Activated CD8-positive, alpha-beta T cell treated with anti-CD3 and anti-CD28 coated beads, Interleukin-2, amount 10 ng/mL, durations not matched to agents 7 days and 5 days (primary cell): Measurements from ENCODE around the gene IGF1. TPM values are rescaled to one million over a fixed set of nuclear protein-coding genes. Genes with fewer than 3 reads are reported as not detected.
"Not testable (repeated sequence)": the region's sequence is repeated elsewhere in the genome, so short reads cannot be mapped to it uniquely, and the experiment has no call there.

Experiments
- ATAC-seq: fragments of 150-1000 bp; cut with Tn5 transposase; one replicate; pipeline ENCODE4 v1.10.0; 2021; ENCODE audit warnings: moderate library complexity
- CTCF ChIA-PET: fragments of 350-600 bp; sonication (Branson Sonifier 250); formaldehyde crosslinking; loops from one replicate; lab custom pipeline; 2021; ENCODE audit warnings: antibody characterized with exemption; lab: Charles Lee
- POLR2A ChIA-PET: fragments of 350-600 bp; sonication (Branson Sonifier 250); formaldehyde crosslinking; loops from one replicate; lab custom pipeline; 2021; ENCODE audit warnings: antibody characterized with exemption; lab: Charles Lee
- DNase-seq: peaks from one replicate; pipeline ENCODE4 v3.0.0-alpha.2; 2020
- H3K27ac Mint-ChIP-seq: one replicate; pipeline ENCODE4 v1.8.0; 2021; ENCODE audit warnings: mild to moderate bottlenecking, mixed read lengths
- H3K27me3 Mint-ChIP-seq: one replicate; pipeline ENCODE4 v1.8.0; 2021; ENCODE audit warnings: low read depth, mixed read lengths
- H3K36me3 Mint-ChIP-seq: one replicate; pipeline ENCODE4 v1.8.0; 2021; ENCODE audit warnings: low read depth, mixed read lengths
- H3K4me1 Mint-ChIP-seq: one replicate; pipeline ENCODE4 v1.8.0; 2021; ENCODE audit warnings: low read depth, mixed read lengths
- H3K4me3 Mint-ChIP-seq: one replicate; pipeline ENCODE4 v1.8.0; 2021; ENCODE audit warnings: mild to moderate bottlenecking, mixed read lengths
- H3K9me3 Mint-ChIP-seq: one replicate; pipeline ENCODE4 v1.8.0; 2022; ENCODE audit warnings: mixed read lengths; ENCODE audit not compliant: insufficient read depth
- total RNA-seq, 2 experiments: library from RNA; stranded (reverse); gene quantifications; one replicate each; pipeline ENCODE4 v1.2.3, GENCODE V29; 2021

IGF1 gene
- total RNA-seq, 2 experiments from 2014 or later: 0.52 to 1.2 TPM

GRCh38 chr12:102454808-102455760 lies 25.3 kb downstream of the IGF1 start:
- DNase-seq (no peak), ATAC-seq (no peak)
- Mint-ChIP-seq H3K9me3 (no peaks in the 10 kb centered on the region), H3K27me3 (peaks cover 5% of the 10 kb centered on the region), H3K27ac (no peak overlapping the region), H3K4me3 (no peak overlapping the region), H3K4me1 (no peaks in the 10 kb centered on the region), H3K36me3 (no peaks in the 10 kb centered on the region)
- POLR2A ChIA-PET: no interaction called here
- CTCF ChIA-PET: no interaction called here

- H3K27me3 Mint-ChIP-seq: peaks cover 4% of the 10 kb centered on the region
- POLR2A ChIA-PET: no interaction called here
- no peak overlapping the region for H3K27ac Mint-ChIP-seq
These were observed 26.0 kb downstream of the IGF1 start for GRCh38 chr12:102454330-102454729.

GRCh38 chr12:102452605-102453004 lies 27.8 kb downstream of the IGF1 start:
- Mint-ChIP-seq H3K4me3 (no peak overlapping the region), H3K9me3 (no peaks in the 10 kb centered on the region), H3K27ac (no peak overlapping the region), H3K36me3 (no peaks in the 10 kb centered on the region), H3K4me1 (no peaks in the 10 kb centered on the region), H3K27me3 (peaks cover 2% of the 10 kb centered on the region)
- ATAC-seq: no peak
- no peak for DNase-seq
- CTCF ChIA-PET: no interaction called here
- POLR2A ChIA-PET: no interaction called here

More at GRCh38 chr12:102454330-102454729, 26.0 kb downstream of the IGF1 start:
- CTCF ChIA-PET: no interaction called here
- Mint-ChIP-seq H3K36me3 (no peaks in the 10 kb centered on the region), H3K4me1 (no peaks in the 10 kb centered on the region), H3K4me3 (no peak overlapping the region), H3K9me3 (no peaks in the 10 kb centered on the region)
- ATAC-seq: no peak
- DNase-seq: no peak

GRCh38 chr12:102449018-102449417 lies 31.3 kb downstream of the IGF1 start:
- H3K36me3 Mint-ChIP-seq, H3K4me1 Mint-ChIP-seq, CTCF ChIA-PET, ATAC-seq, POLR2A ChIA-PET, H3K9me3 Mint-ChIP-seq, H3K27me3 Mint-ChIP-seq, DNase-seq, H3K27ac Mint-ChIP-seq, H3K4me3 Mint-ChIP-seq: not testable (repeated sequence)

GRCh38 chr12:102447426-102447825 lies 32.9 kb downstream of the IGF1 start:
- POLR2A ChIA-PET, H3K9me3 Mint-ChIP-seq: not testable (repeated sequence)

GRCh38 chr12:102444707-102445106 lies 35.7 kb downstream of the IGF1 start:
- no peaks in the 10 kb centered on the region for H3K4me1 Mint-ChIP-seq
- ATAC-seq (no peak), DNase-seq (no peak)
- no peak overlapping the region for H3K4me3 Mint-ChIP-seq
- H3K9me3 Mint-ChIP-seq: no peaks in the 10 kb centered on the region
- POLR2A ChIA-PET: no interaction called here
- no peaks in the 10 kb centered on the region for H3K36me3 Mint-ChIP-seq
- H3K27me3 Mint-ChIP-seq: peaks cover 10% of the 10 kb centered on the region
- no peak overlapping the region for H3K27ac Mint-ChIP-seq
- CTCF ChIA-PET: no interaction called here

More at GRCh38 chr12:102447426-102447825, 32.9 kb downstream of the IGF1 start:
- H3K4me3 Mint-ChIP-seq, H3K4me1 Mint-ChIP-seq, H3K27me3 Mint-ChIP-seq, H3K36me3 Mint-ChIP-seq, H3K27ac Mint-ChIP-seq, ATAC-seq, DNase-seq: not testable (repeated sequence)
- CTCF ChIA-PET: interaction anchor here (1.0 to 1.3 kb wide), 2 partner anchors 18 to 45 kb away, joined by 3 read pairs; no protein-coding TSS in a partner anchor

GRCh38 chr12:102444093-102444492 lies 36.3 kb downstream of the IGF1 start:
- no peak for ATAC-seq
- H3K4me1 Mint-ChIP-seq: no peaks in the 10 kb centered on the region
- POLR2A ChIA-PET: no interaction called here

GRCh38 chr12:102441077-102441596 lies 39.2 kb downstream of the IGF1 start:
- ChIA-PET CTCF (no interaction called here), POLR2A (no interaction called here)
- no peaks in the 10 kb centered on the region for H3K9me3 Mint-ChIP-seq
- DNase-seq: no peak
- H3K27ac Mint-ChIP-seq: no peak overlapping the region
- H3K36me3 Mint-ChIP-seq: no peaks in the 10 kb centered on the region
- no peak for ATAC-seq
- no peak overlapping the region for H3K4me3 Mint-ChIP-seq
- no peaks in the 10 kb centered on the region for H3K4me1 Mint-ChIP-seq
- peaks cover 4% of the 10 kb centered on the region for H3K27me3 Mint-ChIP-seq

More at GRCh38 chr12:102444093-102444492, 36.3 kb downstream of the IGF1 start:
- DNase-seq: no peak
- Mint-ChIP-seq H3K27me3 (peaks cover 10% of the 10 kb centered on the region), H3K36me3 (no peaks in the 10 kb centered on the region), H3K4me3 (no peak overlapping the region), H3K9me3 (no peaks in the 10 kb centered on the region), H3K27ac (no peak overlapping the region)
- CTCF ChIA-PET: no interaction called here

- Mint-ChIP-seq H3K36me3 (no peaks in the 10 kb centered on the region), H3K27me3 (no peaks in the 10 kb centered on the region), H3K27ac (no peak overlapping the region), H3K4me3 (no peak overlapping the region), H3K4me1 (no peaks in the 10 kb centered on the region), H3K9me3 (no peaks in the 10 kb centered on the region)
- DNase-seq (no peak), ATAC-seq (no peak)
- CTCF ChIA-PET: no interaction called here
- POLR2A ChIA-PET: no interaction called here
These were observed 40.6 kb downstream of the IGF1 start for GRCh38 chr12:102439426-102440405.

GRCh38 chr12:102438827-102439210 lies 41.5 kb downstream of the IGF1 start:
- H3K27ac Mint-ChIP-seq: no peak overlapping the region
- CTCF ChIA-PET: no interaction called here
- POLR2A ChIA-PET: no interaction called here
- H3K4me3 Mint-ChIP-seq: no peak overlapping the region
- H3K4me1 Mint-ChIP-seq: no peaks in the 10 kb centered on the region
- no peaks in the 10 kb centered on the region for H3K9me3 Mint-ChIP-seq
- DNase-seq (no peak), ATAC-seq (no peak)
- H3K36me3 Mint-ChIP-seq: no peaks in the 10 kb centered on the region
- H3K27me3 Mint-ChIP-seq: no peaks in the 10 kb centered on the region

- CTCF ChIA-PET: no interaction called here
- no peak for ATAC-seq
- Mint-ChIP-seq H3K27ac (no peak overlapping the region), H3K4me3 (no peak overlapping the region), H3K4me1 (no peaks in the 10 kb centered on the region), H3K36me3 (no peaks in the 10 kb centered on the region), H3K27me3 (no peaks in the 10 kb centered on the region), H3K9me3 (no peaks in the 10 kb centered on the region)
- DNase-seq: no peak
- POLR2A ChIA-PET: no interaction called here
These were observed 42.1 kb downstream of the IGF1 start for GRCh38 chr12:102438047-102438826.
